Heart left ventricle (tissue), 13 donors: ENCODE results near the gene ROR1.

Experiments
- CTCF ChIP-seq, 12 donors: fragments of 200-600 bp; sonication (generic) in 4 of 12; IDR thresholded peaks; one replicate each; pipeline versions ENCODE4 v1.5.0 to v1.8.0; 2018 to 2022; ENCODE audit warnings: antibody characterized with exemption in 12 of 12, mild to moderate bottlenecking in 5 of 12
- POLR2A ChIP-seq, 2 donors: fragments of 450-650 bp; IDR thresholded peaks; one replicate each; pipeline ENCODE4 v1.6.1; 2017; ENCODE audit warnings: antibody characterized with exemption in 2 of 2, mild to moderate bottlenecking in 2 of 2, moderate library complexity in 2 of 2
- donor health status: ischemic (EF 13 %, LVEDD 7.1; RV severe dilation, severe dysfunction).
- donor health status: DM: no; HTN: yes; CAD: no.
- donor health status: DM: no; HTN: no; CAD: no.
- donor health status: ischemic (EF 25% LVEDD 6.9; RV normal size, moderate dysfunction).
- donor health status: ischemic (EF 25% LVEDD 5.7; RV mildly dilated, moderate dysfunction).
- donor health status: ischemic (EF 35%, LVEDD 5.7; RV mildly dilated, moderate dysfunction).
- donor health status: nonischemic (EF 11% LVEDD 7.7; RV severe dilation, severe dysfunction).
- donor health status: DM: yes; HTN: yes; CAD: no.
- donor health status: PGD.
- donor health status: ischemic (EF 29% LVEDD 5.4; RV normal size, mild dysfunction).
- donor health status: nonischemic (EF 23%, LVEDD 6.1; RV moderate dilation, normal function).

DNA sequence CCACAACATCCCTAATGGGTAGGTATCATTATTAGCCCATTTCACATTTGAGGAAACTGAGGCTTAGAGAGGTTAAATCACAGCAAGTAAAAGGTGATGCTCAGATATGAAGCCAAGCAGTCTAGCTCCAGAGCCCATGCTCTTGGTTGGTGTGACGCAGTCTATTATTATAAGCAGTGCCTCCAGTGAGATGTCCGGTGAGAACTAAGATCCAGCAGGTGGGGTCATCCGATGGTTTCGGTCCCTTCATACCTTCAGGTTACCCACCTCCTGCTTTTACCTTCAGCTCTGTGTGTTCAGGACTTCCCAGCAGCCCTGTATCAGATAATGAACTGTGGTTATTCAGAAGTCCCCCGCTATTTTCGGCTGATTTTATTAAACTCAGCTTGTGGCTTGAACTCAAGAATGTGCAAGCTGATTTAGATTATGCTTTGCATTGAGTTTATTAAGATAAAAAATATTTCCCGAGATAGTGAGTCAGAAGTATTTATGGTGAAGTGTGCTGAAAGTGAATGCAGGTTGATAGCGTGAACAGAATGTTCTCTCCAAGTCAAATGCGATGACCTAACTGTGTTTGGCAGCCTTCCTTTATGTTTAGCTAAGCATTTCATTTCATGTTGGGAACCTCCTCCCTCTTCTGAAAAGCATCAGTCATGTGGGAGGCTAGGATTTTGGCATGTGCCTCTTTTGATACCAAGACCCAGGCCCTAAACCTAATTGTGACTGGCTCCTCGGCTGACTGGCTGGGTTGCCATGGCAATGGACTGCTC is 268.7 kb downstream of the ROR1 start:
- no peak for TF ChIP-seq CTCF (IDR thresholded peaks at IDR 0.05)
- no peak for TF ChIP-seq POLR2A (IDR thresholded peaks at IDR 0.05)
